HCT116 (cell line): ENCODE results near the gene LY86. TPM values are rescaled to one million over a fixed set of nuclear protein-coding genes. Genes with fewer than 3 reads are reported as not detected.

Source experiments
- ATAC-seq: fragments of 200-7000 bp; cut with Tn5 transposase; 2 replicates; pipeline ENCODE4 v1.9.1; 2020; ENCODE audit warnings: mild to moderate bottlenecking, moderate library complexity
- BruUV-seq: library from RNA; stranded (reverse); fragments of 400-500 nt; replicated peaks from 2 replicates; lab custom pipeline; 2021; lab: Mats Ljungman, UMichigan
- CTCF ChIA-PET: fragments of 300-600 bp; sonication (Branson Sonifier 250); formaldehyde crosslinking; loops from one replicate; lab custom pipeline; 2021; ENCODE audit warnings: antibody characterized with exemption; lab: Charles Lee
- POLR2A ChIA-PET: fragments of 300-600, 350-600 bp; sonication (Branson Sonifier 250); formaldehyde crosslinking; loops from one replicate; lab custom pipeline; 2021; ENCODE audit warnings: antibody characterized with exemption; lab: Charles Lee
- RAD21 ChIA-PET, 2 experiments: fragments of 300-600 bp; sonication (Branson Sonifier 250); formaldehyde crosslinking; loops; one replicate each; lab custom pipeline; 2023; ENCODE audit warnings: low total read pairs in 2 of 2; ENCODE audit not compliant: uncharacterized antibody in 2 of 2, unreplicated experiment in 2 of 2, low non-redundant PET in 1 of 2; lab: Charles Lee
- DNase-seq: peaks from one replicate; pipeline ENCODE4 v3.0.0-alpha.2; 2010; ENCODE audit warnings: low read depth, low spot score
- H2AFZ ChIP-seq: fragments of 200-600 bp; shearing (Covaris generic), sonication (generic); 2 replicates; pipeline ENCODE4 v1.6.1; 2017; ENCODE audit warnings: low read depth, mixed run types, mixed read lengths, antibody characterized with exemption, low read length; ENCODE audit not compliant: poor library complexity, severe bottlenecking
- H3K27ac ChIP-seq: 2 replicates; pipeline ENCODE4 v1.5.1; 2012; ENCODE audit warnings: low read depth, low read length
- H3K27me3 ChIP-seq: fragments of 200-600 bp; sonication (generic); 2 replicates; pipeline ENCODE4 v1.6.1; 2016; ENCODE audit warnings: mixed run types, low read length, mixed read lengths; ENCODE audit not compliant: insufficient read depth
- H3K36me3 ChIP-seq, 2 experiments: fragments of 200-500 bp in 1 of 2; fragments of 200-600 bp in 1 of 2; sonication (Bioruptor generic) in 1 of 2; sonication (generic) in 1 of 2; 2 replicates each; pipeline versions ENCODE4 v1.5.1 to v1.6.1; 2014 to 2016; ENCODE audit warnings: low read length in 2 of 2, inconsistent platforms in 1 of 2, mixed read lengths in 1 of 2, mixed run types in 1 of 2; ENCODE audit not compliant: insufficient read depth in 2 of 2, control insufficient read depth in 1 of 2
- H3K4me1 ChIP-seq, 2 experiments: fragments of 200-600 bp in 1 of 2; sonication (generic) in 1 of 2; 2 replicates each; pipeline versions ENCODE4 v1.5.1 to v1.6.1; 2012 to 2017; ENCODE audit warnings: low read length in 2 of 2, inconsistent platforms in 1 of 2, mild to moderate bottlenecking in 1 of 2, mixed read lengths in 1 of 2, mixed run types in 1 of 2, moderate library complexity in 1 of 2; ENCODE audit not compliant: insufficient read depth in 2 of 2, control insufficient read depth in 1 of 2
- H3K4me2 ChIP-seq: fragments of 200-600 bp; sonication (generic); 2 replicates; pipeline ENCODE4 v1.6.1; 2017; ENCODE audit warnings: mixed run types, low read length, mixed read lengths
- H3K4me3 ChIP-seq, 2 experiments: fragments of 200-600 bp in 1 of 2; sonication (generic) in 1 of 2; replicated peaks in 1 of 2; 2 replicates each; pipeline ENCODE4 v1.5.1; 2011 to 2016; ENCODE audit warnings: low read length in 2 of 2, control low read depth in 1 of 2, low read depth in 1 of 2, mild to moderate bottlenecking in 1 of 2, mixed read lengths in 1 of 2, mixed run types in 1 of 2
- H3K79me2 ChIP-seq: fragments of 200-600 bp; sonication (generic); 2 replicates; pipeline ENCODE4 v1.6.1; 2017; ENCODE audit warnings: mild to moderate bottlenecking, mixed run types, low read length, moderate library complexity, mixed read lengths; ENCODE audit not compliant: insufficient read depth
- H3K9ac ChIP-seq: fragments of 200-600 bp; sonication (generic); 2 replicates; pipeline ENCODE4 v1.6.1; 2016; ENCODE audit warnings: low read length, mixed read lengths
- H3K9me2 ChIP-seq: fragments of 200-600 bp; sonication (generic), shearing (Covaris generic); 2 replicates; pipeline ENCODE4 v1.6.1; 2017; ENCODE audit warnings: mixed run types, mild to moderate bottlenecking, moderate library complexity; ENCODE audit not compliant: insufficient read depth
- H3K9me3 ChIP-seq, 2 experiments: fragments of 200-500 bp in 1 of 2; fragments of 200-600 bp in 1 of 2; sonication (Bioruptor generic) in 1 of 2; sonication (generic) in 1 of 2; 2 replicates each; pipeline ENCODE4 v1.6.1; 2014 to 2017; ENCODE audit warnings: low read length in 2 of 2, mixed read lengths in 2 of 2, inconsistent platforms in 1 of 2, low read depth in 1 of 2, mild to moderate bottlenecking in 1 of 2, mixed run types in 1 of 2, moderate library complexity in 1 of 2; ENCODE audit not compliant: control insufficient read depth in 1 of 2, insufficient read depth in 1 of 2
- H4K20me1 ChIP-seq: fragments of 200-600 bp; sonication (generic), shearing (Covaris generic); 2 replicates; pipeline ENCODE4 v1.6.1; 2017; ENCODE audit warnings: mixed run types, mild to moderate bottlenecking, moderate library complexity; ENCODE audit not compliant: insufficient read depth
- CBX3 ChIP-seq: IDR thresholded peaks from 2 replicates; pipeline ENCODE4 v1.6.1; 2012; ENCODE audit warnings: low read depth
- CTCF ChIP-seq, 3 experiments: fragments of 200-600 bp in 1 of 3; sonication (generic) in 1 of 3; IDR thresholded peaks in 2 of 3; conservative IDR thresholded peaks in 1 of 3; 2 replicates each; pipeline ENCODE4 v1.5.1; 2012 to 2017; ENCODE audit warnings: low read depth in 2 of 3, low read length in 2 of 3, antibody characterized with exemption in 1 of 3, borderline replicate concordance in 1 of 3, control low read depth in 1 of 3, mild to moderate bottlenecking in 1 of 3, mixed read lengths in 1 of 3, mixed run types in 1 of 3, moderate library complexity in 1 of 3; ENCODE audit not compliant: insufficient read depth in 1 of 3
- EGR1 ChIP-seq: IDR thresholded peaks from 2 replicates; pipeline ENCODE4 v1.6.1; 2012; ENCODE audit warnings: low read depth
- RAD21 ChIP-seq: IDR thresholded peaks from 2 replicates; pipeline ENCODE4 v1.6.1; 2012; ENCODE audit warnings: low read depth, mild to moderate bottlenecking
- SRF ChIP-seq: IDR thresholded peaks from 2 replicates; pipeline ENCODE4 v1.6.1; 2012; ENCODE audit warnings: low read depth
- ZNF274 ChIP-seq: fragments of 200-500 bp; sonication (Bioruptor generic); IDR thresholded peaks from 2 replicates; pipeline ENCODE4 v1.6.1; 2014; ENCODE audit warnings: mild to moderate bottlenecking, low read depth, low read length, inconsistent platforms
- intact Hi-C: fragments of 100-400 bp; cut with micrococcal nuclease; formaldehyde crosslinking; loops from 2 replicates; pipeline ENCODE4 v1.10.0; 2022
- total RNA-seq: library from RNA; stranded (reverse); gene quantifications from one replicate; pipeline ENCODE4 v1.2.1, GENCODE V29; 2021; ENCODE audit not compliant: unreplicated experiment

Gene LY86
- total RNA-seq, 1 experiment from 2014 or later: not detected

- ATAC-seq: peak; percentile 75
- DNase-seq: no peak
- H3K9me2 ChIP-seq: no peaks in the 10 kb centered on the region
- H3K36me3 ChIP-seq: no peaks in the 10 kb centered on the region
- TF ChIP-seq SRF (no peak), CTCF (IDR thresholded peaks at IDR 0.05 in 2 of 3, conservative IDR thresholded peaks at IDR 0.05 in 1 of 3; ENCODE audit: borderline replicate concordance in 1 of 3, insufficient read depth in 1 of 3, low read depth in 2 of 3, low read length in 2 of 3) (peak; percentile 16 to 46 (median 44); a peak in 4 of 6 replicates), EGR1 (no peak), RAD21 (peak; percentile 18; the same call in 1 of the 2 replicates)
- no peak overlapping the region for H2AFZ ChIP-seq
- H3K4me1 ChIP-seq: no peaks in the 10 kb centered on the region
- no peak overlapping the region for H3K4me3 ChIP-seq
- no peaks in the 10 kb centered on the region for H3K9me3 ChIP-seq
- H4K20me1 ChIP-seq: no peaks in the 10 kb centered on the region
- H3K4me2 ChIP-seq: no peak overlapping the region
- POLR2A ChIA-PET: no interaction called here
- H3K9ac ChIP-seq: no peak overlapping the region
- RAD21 ChIA-PET: no interaction called here
- intact Hi-C loops: no loop called here
- H3K27me3 ChIP-seq: peaks cover 19% of the 10 kb centered on the region
- CTCF ChIA-PET: no interaction called here
- BruUV-seq: no TSS peak
- no peaks in the 10 kb centered on the region for H3K79me2 ChIP-seq
- H3K27ac ChIP-seq: no peak overlapping the region
These were observed 58.3 kb downstream of the LY86 start for GRCh38 chr6:6646859-6647258.

GRCh38 chr6:6648692-6649343 is 60.3 kb downstream of the LY86 start:
- H3K9ac ChIP-seq: no peak overlapping the region
- no peaks in the 10 kb centered on the region for H4K20me1 ChIP-seq
- no peaks in the 10 kb centered on the region for H3K9me2 ChIP-seq
- no peak overlapping the region for H3K4me3 ChIP-seq
- no peak for ATAC-seq
- no peak overlapping the region for H2AFZ ChIP-seq
- intact Hi-C loops: no loop called here
- H3K4me1 ChIP-seq: no peaks in the 10 kb centered on the region
- TF ChIP-seq ZNF274 (no peak), CBX3 (no peak)
- TF ChIP-seq, all 23 proteins: peak for 0
- ChIA-PET CTCF (no interaction called here), POLR2A (no interaction called here), RAD21 (no interaction called here)
- no peak overlapping the region for H3K4me2 ChIP-seq
- DNase-seq: no peak
- peaks cover 22% of the 10 kb centered on the region for H3K27me3 ChIP-seq
- H3K36me3 ChIP-seq: no peaks in the 10 kb centered on the region
- H3K9me3 ChIP-seq: no peaks in the 10 kb centered on the region
- no peak overlapping the region for H3K27ac ChIP-seq
- no peaks in the 10 kb centered on the region for H3K79me2 ChIP-seq
- BruUV-seq: no TSS peak
